ENCODE measurements around the gene RABGEF1. TPM values are rescaled to one million over a fixed set of nuclear protein-coding genes. Genes with fewer than 3 reads are reported as not detected.
"Not testable (repeated sequence)": the region's sequence is repeated elsewhere in the genome, so short reads cannot be mapped to it uniquely, and the experiment has no call there.

Gene RABGEF1
- total RNA-seq, 1 experiment from 2014 or later, result 35.2 TPM

DNA sequence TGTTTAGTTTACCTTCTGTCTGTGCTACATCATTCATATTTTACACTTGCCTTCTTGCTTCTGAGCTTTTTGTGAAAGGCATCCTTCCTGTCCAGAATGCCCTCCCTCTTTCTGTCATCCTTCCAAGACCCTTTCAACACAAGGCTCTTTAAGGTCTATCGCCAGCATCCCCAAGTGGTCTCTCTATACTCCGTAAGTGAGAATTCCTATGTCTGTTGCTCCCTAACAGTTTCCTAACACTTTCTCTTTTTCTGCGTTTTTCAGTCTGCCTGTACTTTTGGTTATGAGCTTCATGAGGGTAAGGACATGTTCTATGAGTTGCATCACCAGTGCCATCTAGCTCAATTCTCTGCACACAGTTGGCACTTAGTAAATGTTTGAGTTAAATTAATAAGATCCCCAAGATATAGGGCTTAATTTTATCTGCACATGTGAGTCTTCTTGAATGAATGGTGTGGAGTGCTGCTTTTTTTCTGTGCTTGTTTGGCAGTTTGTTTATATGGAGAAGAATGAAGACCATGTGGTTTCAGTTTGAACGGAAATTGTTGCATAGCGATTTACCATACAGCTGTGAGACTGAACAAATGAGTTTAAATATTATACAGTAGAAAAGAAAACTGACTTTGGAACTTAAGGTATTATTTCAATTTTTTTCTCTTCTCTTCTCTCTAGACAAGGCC, 29.4 kb downstream of the RABGEF1 start:
- no peak for DNase-seq
- intact Hi-C loops (cut with micrococcal nuclease; ENCODE audit: unreplicated experiment), result no loop called here
- peaks cover 26% of the 10 kb centered on the region for H4K20me1 ChIP-seq (ENCODE audit: insufficient read depth)
- H3F3A ChIP-seq (ENCODE audit: insufficient read depth, low read depth), result no peaks in the 10 kb centered on the region
- H3K79me2 ChIP-seq (ENCODE audit: low read depth), result peaks cover 36% of the 10 kb centered on the region
- TF ChIP-seq CTCF (conservative IDR thresholded peaks at IDR 0.05), result no peak
- TF ChIP-seq EZH2 (IDR thresholded peaks at IDR 0.05; ENCODE audit: low read depth), result no peak
- CTCF ChIA-PET, result interaction anchor here (0.5 to 0.6 kb wide), 2 partner anchors 85 to 215 kb away, joined by 3 to 10 read pairs; no protein-coding TSS in a partner anchor
- no peak overlapping the region for H3K4me3 ChIP-seq
- no peaks in the 10 kb centered on the region for H3K9me3 ChIP-seq (ENCODE audit: insufficient read depth, low read depth)
- H3K36me3 ChIP-seq (ENCODE audit: low read depth), result 0 out of 2 replicates have a peak, but pooled peaks cover 4% of the 10 kb centered on the region
- H3K9me2 ChIP-seq (ENCODE audit: insufficient read depth), result no peaks in the 10 kb centered on the region
- no peaks in the 10 kb centered on the region for H3K27me3 ChIP-seq (ENCODE audit: insufficient read depth, low read depth)
- no peak overlapping the region for H3K27ac ChIP-seq
- no peak overlapping the region for H2AFZ ChIP-seq
- BruUV-seq (replicated peaks), result no TSS peak
- no peaks in the 10 kb centered on the region for H3K4me1 ChIP-seq (replicated peaks; ENCODE audit: insufficient read depth)
- H3K4me2 ChIP-seq, result no peak overlapping the region
- POLR2A ChIA-PET (ENCODE audit: unreplicated experiment), result no interaction called here

GRCh38 chr7:66771795-66772194, 31.3 kb downstream of the RABGEF1 start:
- intact Hi-C loops (cut with micrococcal nuclease; ENCODE audit: unreplicated experiment), result no loop called here
- no peaks in the 10 kb centered on the region for H3K27me3 ChIP-seq (ENCODE audit: insufficient read depth, low read depth)
- H3K4me3 ChIP-seq, result no peak overlapping the region
- H2AFZ ChIP-seq, result no peak overlapping the region
- no peak overlapping the region for H3K27ac ChIP-seq
- H3K4me2 ChIP-seq, result no peak overlapping the region
- H4K20me1 ChIP-seq (ENCODE audit: insufficient read depth), result peaks cover 26% of the 10 kb centered on the region
- H3K9me3 ChIP-seq (ENCODE audit: insufficient read depth, low read depth), result no peaks in the 10 kb centered on the region
- H3K36me3 ChIP-seq (ENCODE audit: low read depth), result 0 out of 2 replicates have a peak, but pooled peaks cover 4% of the 10 kb centered on the region
- DNase-seq, result no peak
- ChIA-PET CTCF (no interaction called here), POLR2A (ENCODE audit: unreplicated experiment) (interaction anchor here (0.5 kb wide), 1 partner anchor 133 kb away, joined by 4 read pairs; no protein-coding TSS in a partner anchor)
- no peaks in the 10 kb centered on the region for H3K4me1 ChIP-seq (replicated peaks; ENCODE audit: insufficient read depth)
- TF ChIP-seq CTCF (conservative IDR thresholded peaks at IDR 0.05) (no peak), EZH2 (IDR thresholded peaks at IDR 0.05; ENCODE audit: low read depth) (no peak)
- BruUV-seq (replicated peaks), result no TSS peak
- H3K79me2 ChIP-seq (ENCODE audit: low read depth), result peaks cover 32% of the 10 kb centered on the region
- no peaks in the 10 kb centered on the region for H3F3A ChIP-seq (ENCODE audit: insufficient read depth, low read depth)
- no peaks in the 10 kb centered on the region for H3K9me2 ChIP-seq (ENCODE audit: insufficient read depth)

DNA sequence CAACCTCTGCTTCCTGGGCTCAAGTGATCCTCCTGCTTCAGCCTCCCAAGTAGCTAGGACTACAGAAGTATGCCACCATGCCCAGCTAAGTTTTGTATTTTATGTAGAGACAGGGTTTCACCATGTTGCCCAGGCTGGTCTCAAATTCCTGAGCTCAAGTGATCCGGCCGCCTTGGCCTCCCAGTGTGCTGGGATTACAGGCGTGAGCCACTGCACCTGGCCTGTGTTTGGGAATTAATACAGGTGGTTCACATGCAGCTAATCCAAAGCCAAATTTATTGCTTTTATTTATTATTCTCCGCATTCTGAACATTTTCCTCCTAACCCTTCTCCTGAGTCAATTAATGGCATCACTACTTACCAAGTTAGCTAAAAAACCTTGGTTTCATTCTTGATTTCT, 33.2 kb downstream of the RABGEF1 start:
- DNase-seq; H3K9me3 ChIP-seq (ENCODE audit: insufficient read depth, low read depth); H3K4me3 ChIP-seq; H3K27ac ChIP-seq; H3K4me2 ChIP-seq; H2AFZ ChIP-seq; intact Hi-C loops (cut with micrococcal nuclease; ENCODE audit: unreplicated experiment); CTCF ChIA-PET; H3F3A ChIP-seq (ENCODE audit: insufficient read depth, low read depth); H3K9me2 ChIP-seq (ENCODE audit: insufficient read depth); H3K36me3 ChIP-seq (ENCODE audit: low read depth); H3K27me3 ChIP-seq (ENCODE audit: insufficient read depth, low read depth); BruUV-seq (replicated peaks); H3K4me1 ChIP-seq (replicated peaks; ENCODE audit: insufficient read depth); POLR2A ChIA-PET (ENCODE audit: unreplicated experiment): not testable (repeated sequence)
- peaks cover 18% of the 10 kb centered on the region for H4K20me1 ChIP-seq (ENCODE audit: insufficient read depth)
- H3K79me2 ChIP-seq (ENCODE audit: low read depth), result peaks cover 23% of the 10 kb centered on the region

DNA sequence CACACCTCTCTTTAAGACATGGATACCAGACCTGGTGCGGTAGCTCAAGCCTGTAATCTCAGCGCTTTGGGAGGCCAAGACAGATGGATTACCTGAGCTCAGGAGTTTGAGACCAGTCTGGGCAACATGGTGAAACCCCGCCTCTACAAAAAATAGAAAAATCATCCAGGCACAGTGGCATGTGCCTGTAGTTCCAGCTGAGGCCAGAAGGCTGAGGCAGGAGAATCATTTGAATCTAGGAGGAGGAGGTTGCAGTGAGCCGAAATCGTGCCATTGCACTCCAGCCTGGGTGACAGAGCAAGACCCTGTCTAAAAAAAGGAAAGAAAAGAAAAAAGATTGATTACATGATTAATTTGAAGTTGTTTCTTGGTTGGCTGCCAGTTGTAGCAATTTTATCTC, 35.9 kb downstream of the RABGEF1 start:
- H3K27me3 ChIP-seq (ENCODE audit: insufficient read depth, low read depth); H2AFZ ChIP-seq; H3K4me2 ChIP-seq; H4K20me1 ChIP-seq (ENCODE audit: insufficient read depth); BruUV-seq (replicated peaks); H3K9me2 ChIP-seq (ENCODE audit: insufficient read depth); H3K9me3 ChIP-seq (ENCODE audit: insufficient read depth, low read depth); DNase-seq; H3F3A ChIP-seq (ENCODE audit: insufficient read depth, low read depth); intact Hi-C loops (cut with micrococcal nuclease; ENCODE audit: unreplicated experiment); H3K36me3 ChIP-seq (ENCODE audit: low read depth); H3K27ac ChIP-seq; H3K79me2 ChIP-seq (ENCODE audit: low read depth); H3K4me3 ChIP-seq; H3K4me1 ChIP-seq (replicated peaks; ENCODE audit: insufficient read depth): not testable (repeated sequence)
- POLR2A ChIA-PET (ENCODE audit: unreplicated experiment), result interaction anchor here (0.6 to 0.7 kb wide), 2 partner anchors 23 to 202 kb away, joined by 4 to 20 read pairs; no protein-coding TSS in a partner anchor
- CTCF ChIA-PET, result interaction anchor here (0.6 kb wide), 1 partner anchor 746 kb away, joined by 8 read pairs; no protein-coding TSS in a partner anchor

All from PC-9 (cell line).